GM12801 (cell line): ENCODE data around the gene ROCK2.

Source experiments
- CTCF ChIP-seq: IDR thresholded peaks from one replicate; pipeline ENCODE4 v1.5.1; 2011; ENCODE audit warnings: control low read depth; ENCODE audit not compliant: insufficient read length; ENCODE audit errors: extremely low read depth

The ROCK2 gene

GRCh38 chr2:11177871-11178690 lies 166.4 kb downstream of the ROCK2 start:
- TF ChIP-seq CTCF: no peak

DNA sequence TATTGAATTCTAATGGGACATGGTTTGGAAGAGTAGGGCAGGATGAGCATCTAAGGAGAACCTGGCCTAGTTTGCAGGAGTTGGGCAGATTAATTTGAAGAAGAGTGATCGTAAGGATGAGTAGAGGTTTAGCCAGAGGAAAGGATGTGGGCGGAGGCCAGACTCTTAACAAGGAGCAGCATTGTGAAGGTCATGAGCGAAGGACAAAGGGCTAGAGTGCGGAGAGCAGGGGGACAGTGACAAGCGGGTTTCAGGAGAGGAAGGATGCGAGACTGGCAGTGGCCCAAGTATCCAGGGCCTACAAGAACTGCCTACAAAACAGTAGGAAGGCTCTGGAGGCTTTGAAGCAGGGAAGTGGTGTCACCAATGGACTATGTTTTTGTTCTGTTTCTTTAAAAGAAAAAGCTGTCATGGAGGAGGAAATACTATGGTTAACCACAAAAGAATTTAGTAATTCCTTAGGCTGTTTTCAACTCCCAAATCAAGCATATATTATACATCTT lies 169.1 kb downstream of the ROCK2 start:
- no peak for TF ChIP-seq CTCF

DNA sequence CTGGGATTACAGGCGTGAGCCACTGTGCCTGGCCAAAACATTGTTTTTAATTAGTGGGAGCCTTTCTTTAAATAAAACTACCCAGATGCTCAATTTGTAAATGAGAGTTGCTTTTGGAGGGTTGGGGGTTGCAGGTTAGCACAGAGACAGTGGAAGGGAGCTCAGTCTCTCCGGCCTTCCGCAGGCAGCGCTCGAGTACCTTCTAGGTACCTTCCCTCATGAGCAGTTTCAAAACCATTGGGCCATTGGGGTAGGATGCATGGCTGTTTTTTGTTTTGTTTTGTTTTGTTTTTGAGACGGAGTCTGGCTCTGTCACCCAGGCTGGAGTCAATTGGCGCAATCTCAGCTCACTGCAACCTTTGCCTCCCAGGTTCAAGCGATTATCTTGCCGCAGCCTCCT lies 170.2 kb downstream of the ROCK2 start:
- no peak for TF ChIP-seq CTCF

GRCh38 chr2:11169333-11169732 lies 175.1 kb downstream of the ROCK2 start:
- TF ChIP-seq CTCF: no peak

- no peak for TF ChIP-seq CTCF
Measured at GRCh38 chr2:11168488-11168887, 175.9 kb downstream of the ROCK2 start.

DNA sequence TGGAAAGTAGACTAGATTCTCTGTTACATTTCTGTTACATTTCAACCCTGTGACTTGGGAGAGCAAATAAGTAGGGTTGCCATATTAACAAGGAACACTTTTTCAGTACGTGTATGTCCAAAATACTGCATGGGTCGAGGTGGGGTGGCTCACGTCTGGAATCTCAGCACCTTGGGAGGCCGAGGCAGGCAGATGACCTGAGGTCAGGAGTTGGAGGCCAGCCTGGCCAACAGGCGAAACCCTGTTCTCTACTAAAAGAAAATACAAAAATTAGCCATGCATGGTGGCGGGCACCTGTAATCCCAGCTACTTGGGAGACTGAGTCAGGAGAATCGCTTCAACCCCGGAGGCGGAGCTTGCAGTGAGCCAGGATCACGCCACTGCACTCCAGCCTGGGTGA lies 178.0 kb downstream of the ROCK2 start:
- TF ChIP-seq CTCF: no peak

- TF ChIP-seq CTCF: no peak
Measured at GRCh38 chr2:11163439-11164317, 180.8 kb downstream of the ROCK2 start.
